Activated CD4-positive, alpha-beta T cell treated with anti-CD3 and anti-CD28 coated beads, Interleukin-2, Interleukin-6, amounts not matched to agents 100 ng/mL and 50 ng/mL, durations not matched to agents 16 hours and 8 hours (primary cell): Measurements from ENCODE around the gene RAB36.

Experiments used
- DNase-seq: peaks from one replicate; pipeline ENCODE4 v3.0.0-alpha.2; 2020

RAB36 gene

GRCh38 chr22:23108249-23109078 lies 36.8 kb upstream of the RAB36 start:
- DNase-seq: no peak

- no peak for DNase-seq
These were observed 36.3 kb upstream of the RAB36 start for GRCh38 chr22:23109079-23109347.

DNA sequence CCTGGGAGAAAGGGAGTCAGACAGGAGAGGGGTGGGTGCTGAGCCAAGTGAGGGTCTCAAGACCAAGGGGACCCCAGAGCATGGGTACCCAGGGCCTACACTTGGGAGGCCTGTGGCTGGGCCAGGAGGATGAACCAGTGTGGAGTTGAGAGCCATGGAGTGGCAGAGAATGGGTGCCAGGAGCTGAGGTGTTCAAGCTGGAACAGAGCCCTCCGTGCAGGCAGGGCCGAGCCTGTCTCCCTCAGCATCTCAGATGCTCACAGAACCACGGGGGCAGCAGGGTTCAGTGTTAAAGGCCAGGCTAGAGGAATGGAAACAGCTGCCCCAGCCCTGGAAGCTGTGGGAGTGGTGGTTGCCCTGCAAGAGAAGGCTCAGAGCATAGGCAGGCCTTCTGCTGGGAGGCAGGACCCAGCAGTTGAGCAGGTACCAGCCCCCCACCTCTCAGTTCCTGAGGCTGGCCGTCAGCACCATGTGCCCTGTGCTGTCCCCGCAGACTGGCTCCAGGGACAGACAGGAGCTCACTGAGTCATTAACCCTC lies 35.8 kb upstream of the RAB36 start:
- no peak for DNase-seq

- no peak for DNase-seq
These were observed 34.9 kb upstream of the RAB36 start for GRCh38 chr22:23110190-23110921.

GRCh38 chr22:23110922-23111527 lies 34.3 kb upstream of the RAB36 start:
- no peak for DNase-seq

DNA sequence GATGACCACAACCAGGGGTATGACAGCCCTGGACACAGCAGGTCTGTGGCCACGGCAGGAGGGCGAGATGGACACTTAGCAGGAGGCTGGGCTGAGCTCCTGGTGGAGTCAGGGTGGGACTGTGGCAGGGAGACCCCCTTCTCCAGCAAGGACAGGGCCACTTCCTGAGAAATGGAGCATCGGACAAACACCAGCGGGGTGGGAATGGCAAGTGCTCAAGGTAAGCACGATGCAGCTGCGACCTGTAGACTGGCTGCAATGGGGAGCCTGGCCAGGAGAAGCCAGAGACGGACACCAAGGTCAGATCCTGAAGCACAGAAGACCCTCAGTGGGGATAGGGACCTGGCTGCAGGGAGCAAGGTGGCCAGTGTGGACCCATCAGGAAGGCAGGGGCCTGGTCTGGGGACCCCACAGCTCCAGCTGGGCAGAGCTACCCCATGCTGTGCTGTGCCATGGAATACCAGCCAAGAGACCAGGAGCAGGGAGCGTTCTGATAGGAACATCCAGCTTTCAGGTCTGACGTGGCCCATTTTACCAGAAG lies 32.7 kb upstream of the RAB36 start:
- no peak for DNase-seq

- no peak for DNase-seq
These were observed 32.0 kb upstream of the RAB36 start for GRCh38 chr22:23113067-23113846.

DNA sequence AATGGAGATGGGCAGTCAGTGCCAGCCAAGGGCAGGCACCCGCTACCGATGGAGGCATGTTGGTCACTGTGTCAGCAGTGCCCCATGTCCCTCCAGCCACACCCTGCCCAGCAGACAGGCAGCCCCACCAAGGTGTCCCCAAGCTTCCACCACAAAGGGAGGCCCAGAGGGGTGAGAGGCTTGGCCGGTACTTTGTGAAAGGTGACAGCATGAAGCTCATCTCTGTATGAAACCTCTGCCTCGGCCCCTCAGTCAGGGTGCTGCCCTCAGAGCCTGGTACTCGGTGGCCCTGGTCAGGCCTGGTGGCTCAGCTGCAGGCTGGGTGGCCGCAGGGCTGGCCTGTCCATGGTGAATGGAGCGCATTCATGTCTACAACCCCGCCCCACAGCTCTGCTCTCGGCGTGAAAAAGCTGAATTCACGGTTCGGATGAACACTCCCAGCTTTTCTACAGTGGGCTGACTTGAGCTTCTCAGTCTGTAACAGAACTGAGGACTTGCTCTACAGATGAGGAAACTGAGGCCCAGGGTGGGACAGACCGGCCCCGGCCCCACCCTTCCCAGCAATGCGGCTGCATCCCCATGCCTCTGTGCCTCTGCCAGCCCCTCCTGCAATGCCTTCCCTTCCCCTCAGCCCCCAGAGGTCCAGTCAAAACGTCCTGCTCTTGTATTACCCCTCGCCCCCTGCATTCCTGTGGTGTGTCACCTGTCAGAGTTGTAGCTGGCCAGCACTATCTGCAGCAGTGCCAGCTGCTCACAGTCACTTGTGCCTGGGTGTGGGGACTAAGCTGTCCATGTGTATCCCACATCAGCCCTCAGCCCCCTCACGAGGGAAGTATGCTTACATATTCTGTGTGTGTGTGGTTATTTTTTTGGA lies 31.2 kb upstream of the RAB36 start:
- DNase-seq: no peak

- DNase-seq: no peak
These were observed 30.6 kb upstream of the RAB36 start for GRCh38 chr22:23114721-23115020.

- no peak for DNase-seq
These were observed 29.9 kb upstream of the RAB36 start for GRCh38 chr22:23115369-23115768.

GRCh38 chr22:23115825-23116494 lies 29.3 kb upstream of the RAB36 start:
- no peak for DNase-seq

DNA sequence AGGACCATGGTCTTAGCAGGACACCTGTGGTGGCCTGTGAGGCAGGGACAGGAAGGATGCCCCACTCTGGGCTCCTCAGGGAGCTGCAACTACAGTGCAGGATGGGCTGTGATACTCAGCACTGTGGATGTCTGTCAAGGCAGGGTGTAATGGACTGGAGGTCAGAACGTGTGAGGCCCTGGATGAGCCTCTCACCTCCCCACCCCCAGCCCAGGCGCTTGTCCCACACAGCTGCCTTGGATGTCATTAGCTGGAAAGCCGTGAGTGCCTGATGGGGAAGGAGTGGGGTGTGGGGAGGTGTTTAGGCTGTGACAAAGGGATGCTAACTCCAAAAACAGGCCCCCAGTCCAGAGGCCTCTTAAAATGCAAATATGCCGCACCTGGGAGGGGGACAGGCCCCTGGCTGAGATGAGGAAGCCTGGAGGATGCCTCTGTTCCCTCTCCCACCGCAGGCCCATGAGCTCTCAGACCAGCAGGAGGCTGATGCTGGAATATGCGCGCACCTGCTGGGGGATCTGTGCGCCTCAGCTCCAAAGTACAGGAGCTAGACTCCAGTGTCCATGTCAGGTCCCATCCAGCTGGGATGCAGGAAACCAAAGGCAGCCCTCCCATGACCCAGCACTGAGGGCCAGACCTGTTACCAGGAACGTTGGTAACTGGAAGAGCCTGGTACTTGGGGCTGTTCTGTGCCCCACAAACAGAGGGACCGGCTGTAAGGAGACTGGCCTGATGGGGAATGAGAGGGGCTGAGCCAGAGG lies 28.6 kb upstream of the RAB36 start:
- DNase-seq: no peak

- DNase-seq: no peak
These were observed 28.0 kb upstream of the RAB36 start for GRCh38 chr22:23117275-23117674.

GRCh38 chr22:23117891-23118646 lies 27.2 kb upstream of the RAB36 start:
- no peak for DNase-seq

- no peak for DNase-seq
These were observed 26.4 kb upstream of the RAB36 start for GRCh38 chr22:23118647-23119493.

- peak; percentile 65 for DNase-seq
These were observed 25.5 kb upstream of the RAB36 start for GRCh38 chr22:23119494-23120414.

DNA sequence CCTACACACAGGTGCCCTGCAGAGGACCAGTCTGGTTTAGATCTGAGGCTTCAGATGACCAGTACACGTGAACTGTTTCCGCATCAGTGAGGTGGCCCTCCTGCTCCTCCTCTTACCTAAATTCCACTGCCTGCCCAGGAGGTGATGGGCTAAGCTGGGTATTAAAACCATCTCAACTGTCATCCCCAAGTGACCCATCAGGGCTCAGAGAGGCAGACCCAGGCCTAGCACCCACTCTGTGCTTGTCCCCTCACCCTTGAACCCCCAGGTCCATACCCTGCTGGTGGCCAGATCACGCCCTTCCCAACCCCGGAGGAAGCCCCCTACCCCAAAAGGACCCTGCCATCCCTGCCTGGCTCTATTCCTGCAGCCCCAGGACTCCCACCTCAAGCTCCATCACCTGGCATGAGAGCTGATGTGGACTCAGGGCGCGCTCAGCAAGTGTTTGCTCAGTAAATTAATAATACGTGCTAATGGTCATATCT lies 24.8 kb upstream of the RAB36 start:
- DNase-seq: no peak
